ENCODE data around the gene BIRC2.

Gene BIRC2

GRCh38 chr11:102427068-102427467 is 80.1 kb downstream of the BIRC2 start:
- H3K27me3 ChIP-seq (ENCODE audit: low read depth): no peaks in the 10 kb centered on the region
- in situ Hi-C loops (cut with MboI; ENCODE audit: low sequenced_read_pairs): no loop called here
- H3K4me3 ChIP-seq: no peak overlapping the region
- H3K36me3 ChIP-seq (replicated peaks): peaks cover 6% of the 10 kb centered on the region; the same call in 1 of the 2 replicates
- peaks cover 23% of the 10 kb centered on the region for H3K4me1 ChIP-seq
- peak in 1 of 2 experiments; percentile 37 for DNase-seq (ENCODE audit: low spot score in 2 of 2)
- no peaks in the 10 kb centered on the region; the same call in 1 of the 2 replicates for H3K9me3 ChIP-seq

All from HAP-1 (cell line).